B cell (primary cell): Measurements from ENCODE around the gene LRTM1. TPM values are rescaled to one million over a fixed set of nuclear protein-coding genes. Genes with fewer than 3 reads are reported as not detected.

Experiments used
- ATAC-seq: fragments of 200-7000 bp; cut with Tn5 transposase; one replicate; pipeline ENCODE4 v1.10.0; 2021; ENCODE audit warnings: low read depth, mild to moderate bottlenecking, moderate number of reproducible peaks, moderate library complexity
- CTCF ChIA-PET: fragments of 350-600 bp; sonication (Branson Sonifier 250); formaldehyde crosslinking; loops from one replicate; lab custom pipeline; 2021; ENCODE audit warnings: antibody characterized with exemption, inconsistent platforms; lab: Charles Lee
- POLR2A ChIA-PET: fragments of 350-600 bp; sonication (Branson Sonifier 250); formaldehyde crosslinking; loops from one replicate; lab custom pipeline; 2021; ENCODE audit warnings: antibody characterized with exemption; lab: Charles Lee
- DNase-seq: peaks from one replicate; pipeline ENCODE4 v3.0.0; 2013
- H2AFZ ChIP-seq: 2 replicates; pipeline ENCODE4 v1.6.1; 2012; ENCODE audit warnings: mild to moderate bottlenecking, low read depth, low read length; ENCODE audit not compliant: insufficient read depth, poor library complexity, severe bottlenecking
- H3K27ac ChIP-seq, 2 donors: 1 replicate in 1 of 2; 2 replicates in 1 of 2; pipeline ENCODE4 v1.5.1; 2012 to 2013; ENCODE audit warnings: low read length in 2 of 2, mild to moderate bottlenecking in 2 of 2, moderate library complexity in 1 of 2
- H3K27me3 ChIP-seq, 4 experiments: fragments of 200-600 bp in 1 of 4; sonication (generic) in 1 of 4; replicated peaks in 1 of 4; 1 replicate in 2 of 4; 2 replicates in 2 of 4; pipeline versions ENCODE4 v1.6.1 to v1.7.0; 2013 to 2016; ENCODE audit warnings: low read length in 3 of 4, mild to moderate bottlenecking in 2 of 4, mixed read lengths in 1 of 4, moderate library complexity in 1 of 4; ENCODE audit not compliant: insufficient read depth in 4 of 4, control insufficient read depth in 3 of 4; ENCODE audit errors: control extremely low read depth in 1 of 4
- H3K36me3 ChIP-seq, 2 experiments: replicated peaks in 1 of 2; 1 replicate in 1 of 2; 2 replicates in 1 of 2; pipeline versions ENCODE4 v1.6.1 to v1.7.1; 2013; ENCODE audit warnings: low read length in 1 of 2; ENCODE audit not compliant: insufficient read depth in 2 of 2, control insufficient read depth in 1 of 2; ENCODE audit errors: control extremely low read depth in 1 of 2, extremely low read depth in 1 of 2
- H3K4me1 ChIP-seq, 2 donors: fragments of 200-600 bp in 1 of 2; sonication (generic) in 1 of 2; 1 replicate in 1 of 2; 2 replicates in 1 of 2; pipeline versions ENCODE4 v1.5.1 to v1.6.1; 2013 to 2017; ENCODE audit warnings: low read length in 2 of 2; ENCODE audit not compliant: control insufficient read depth in 2 of 2, insufficient read depth in 2 of 2
- H3K4me2 ChIP-seq: replicated peaks from 2 replicates; pipeline ENCODE3; 2012; ENCODE audit warnings: mild to moderate bottlenecking, low read depth, low read length; ENCODE audit not compliant: poor library complexity, severe bottlenecking
- H3K4me3 ChIP-seq, 5 experiments: fragments of 200-600 bp in 1 of 5; sonication (generic) in 1 of 5; 1 replicate in 3 of 5; 2 replicates in 2 of 5; pipeline versions ENCODE4 v1.5.1 to v1.7.0; 2011 to 2016; ENCODE audit warnings: low read length in 4 of 5, mild to moderate bottlenecking in 4 of 5, low read depth in 2 of 5, control low read depth in 1 of 5, moderate library complexity in 1 of 5; ENCODE audit not compliant: insufficient read depth in 1 of 5; ENCODE audit errors: control extremely low read depth in 1 of 5, extremely low read depth in 1 of 5
- H3K79me2 ChIP-seq: fragments of 200-600 bp; sonication (generic); one replicate; pipeline ENCODE4 v1.6.0; 2016; ENCODE audit warnings: low read length; ENCODE audit not compliant: control insufficient read depth, insufficient read depth
- H3K9ac ChIP-seq: fragments of 200-600 bp; sonication (generic); 2 replicates; pipeline ENCODE4 v1.6.1; 2017; ENCODE audit warnings: mild to moderate bottlenecking, low read length, moderate library complexity
- H3K9me3 ChIP-seq, 3 donors: one replicate each; pipeline versions ENCODE4 v1.6.1 to v1.7.1; 2013; ENCODE audit warnings: low read length in 2 of 3; ENCODE audit not compliant: control insufficient read depth in 2 of 3, insufficient read depth in 1 of 3; ENCODE audit errors: control extremely low read depth in 1 of 3
- H4K20me1 ChIP-seq: 2 replicates; pipeline ENCODE4 v1.6.0; 2012; ENCODE audit warnings: mild to moderate bottlenecking, low read length; ENCODE audit not compliant: insufficient read depth, control insufficient read depth, poor library complexity, severe bottlenecking
- H3K27ac Mint-ChIP-seq: one replicate; pipeline ENCODE4 v1.8.0; 2021; ENCODE audit warnings: mixed read lengths
- H3K27me3 Mint-ChIP-seq: one replicate; pipeline ENCODE4 v1.8.0; 2021; ENCODE audit warnings: mixed read lengths
- H3K4me1 Mint-ChIP-seq: one replicate; pipeline ENCODE4 v1.8.0; 2021; ENCODE audit warnings: mixed read lengths
- H3K4me3 Mint-ChIP-seq: one replicate; pipeline ENCODE4 v1.8.0; 2021; ENCODE audit warnings: mixed read lengths
- H3K9me3 Mint-ChIP-seq: one replicate; pipeline ENCODE4 v1.8.0; 2022; ENCODE audit warnings: mixed read lengths; ENCODE audit not compliant: insufficient read depth
- CTCF ChIP-seq: fragments of 200-600 bp; IDR thresholded peaks from one replicate; pipeline ENCODE4 v1.8.0; 2022; ENCODE audit warnings: antibody characterized with exemption, mild to moderate bottlenecking
- EZH2 ChIP-seq: IDR thresholded peaks from 2 replicates; pipeline ENCODE4 v1.6.1; 2012; ENCODE audit warnings: borderline replicate concordance, low read depth, mild to moderate bottlenecking, moderate library complexity, low read length; ENCODE audit not compliant: insufficient read depth, poor library complexity, severe bottlenecking
- WGBS: methylation state at CpG from one replicate; pipeline ENCODE4 v1.1.5; 2013; ENCODE audit warnings: missing lambda C conversion rate; ENCODE audit not compliant: insufficient coverage; 5-methylcytosine and 5-hydroxymethylcytosine counted together
- intact Hi-C: fragments of 100-400 bp; cut with micrococcal nuclease; formaldehyde crosslinking; loops from one replicate; pipeline ENCODE4 v1.10.0; 2022
- polyA plus RNA-seq: library from polyadenylated mRNA; depleted of rRNA; stranded (reverse); fragments of >200 nt; gene quantifications from 2 replicates; pipeline ENCODE4 v1.2.3, GENCODE V29; 2012
- total RNA-seq, 2 donors: library from RNA; stranded (reverse); fragments of 120-200 nt in 1 of 2; gene quantifications; 1 replicate in 1 of 2; 2 replicates in 1 of 2; pipeline versions ENCODE4 v1.2.3 to v1.2.4, GENCODE V29; 2013 to 2022

LRTM1 gene
- total and polyA plus RNA-seq, 2 donors (not counting 1 experiment from before 2014, with no cell fraction given): not detected

GRCh38 chr3:54960082-54960481, 32.2 kb upstream of the LRTM1 start:
- no peak for TF ChIP-seq EZH2
- Mint-ChIP-seq H3K9me3 (no peaks in the 10 kb centered on the region), H3K27me3 (no peaks in the 10 kb centered on the region), H3K4me3 (no peak overlapping the region), H3K27ac (no peak overlapping the region), H3K4me1 (no peaks in the 10 kb centered on the region)
- Histone ChIP-seq H3K4me1 (no peaks in the 10 kb centered on the region), H3K9ac (no peak overlapping the region), H3K79me2 (no peaks in the 10 kb centered on the region), H2AFZ (no peak overlapping the region), H3K27ac (no peak overlapping the region), H3K9me3 (peaks cover 0 to 3% (median 0%) of the 10 kb centered on the region in 3 donors), H3K27me3 (no peaks in the 10 kb centered on the region), H3K36me3 (no peaks in the 10 kb centered on the region), H3K4me3 (no peak overlapping the region), H4K20me1 (no peaks in the 10 kb centered on the region), H3K4me2 (no peak overlapping the region)
- DNase-seq: no peak
- intact Hi-C loops: no loop called here
- ChIA-PET CTCF (no interaction called here), POLR2A (interaction anchor here (0.6 kb wide), 1 partner anchor 683 kb away, joined by 8 read pairs; no protein-coding TSS in a partner anchor)
- WGBS: no CpG with 5 or more reads among the region's 1 CpG
- no peak for ATAC-seq

- no peak overlapping the region for H3K4me2 ChIP-seq
- no peak overlapping the region for H3K4me3 ChIP-seq
- DNase-seq: no peak
- Mint-ChIP-seq H3K4me3 (no peak overlapping the region), H3K27ac (no peak overlapping the region), H3K4me1 (no peaks in the 10 kb centered on the region), H3K9me3 (no peaks in the 10 kb centered on the region), H3K27me3 (no peaks in the 10 kb centered on the region)
- no peak overlapping the region for H3K27ac ChIP-seq
- H3K27me3 ChIP-seq: no peaks in the 10 kb centered on the region
- H3K79me2 ChIP-seq: no peaks in the 10 kb centered on the region
- WGBS: 91% methylated on average over 3 of the region's 4 CpGs
- ChIA-PET POLR2A (no interaction called here), CTCF (no interaction called here)
- no peaks in the 10 kb centered on the region for H3K4me1 ChIP-seq
- TF ChIP-seq EZH2 (no peak), CTCF (no peak)
- H2AFZ ChIP-seq: no peak overlapping the region
- no peaks in the 10 kb centered on the region for H4K20me1 ChIP-seq
- intact Hi-C loops: no loop called here
- no peaks in the 10 kb centered on the region for H3K36me3 ChIP-seq
- H3K9ac ChIP-seq: no peak overlapping the region
- H3K9me3 ChIP-seq: peaks cover 0 to 3% (median 0%) of the 10 kb centered on the region in 3 donors
- ATAC-seq: no peak
Observed at GRCh38 chr3:54957711-54958110, 29.9 kb upstream of the LRTM1 start.
